GM21447 (cell line): ENCODE results near the gene PLB1.

Experiments used
- ATAC-seq: cut with Tn5 transposase; IDR thresholded peaks from one replicate; pipeline ENCODE4 v1.9.1; 2021; ENCODE audit not compliant: unreplicated experiment

Gene PLB1

DNA sequence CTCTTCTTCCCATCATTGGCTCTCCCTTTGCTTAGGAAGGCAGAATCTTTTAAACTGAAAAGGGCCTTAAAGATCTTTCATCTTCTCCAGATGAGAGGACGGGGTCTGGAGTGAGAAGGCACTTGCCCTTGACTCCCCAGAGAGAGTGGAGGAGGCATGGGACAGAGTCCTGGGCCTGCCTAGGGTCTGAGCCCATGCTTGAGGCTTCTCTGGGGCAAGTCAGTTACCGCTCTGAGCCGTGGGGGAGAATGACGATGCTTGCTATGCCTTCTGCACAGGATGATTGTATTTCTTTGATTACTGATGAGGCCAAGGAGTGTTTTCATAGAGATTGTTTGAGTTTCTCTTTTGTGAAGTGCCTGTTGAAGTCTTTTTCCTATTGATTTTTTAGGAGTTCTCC, 921 bp downstream of the PLB1 start:
- no peak for ATAC-seq

DNA sequence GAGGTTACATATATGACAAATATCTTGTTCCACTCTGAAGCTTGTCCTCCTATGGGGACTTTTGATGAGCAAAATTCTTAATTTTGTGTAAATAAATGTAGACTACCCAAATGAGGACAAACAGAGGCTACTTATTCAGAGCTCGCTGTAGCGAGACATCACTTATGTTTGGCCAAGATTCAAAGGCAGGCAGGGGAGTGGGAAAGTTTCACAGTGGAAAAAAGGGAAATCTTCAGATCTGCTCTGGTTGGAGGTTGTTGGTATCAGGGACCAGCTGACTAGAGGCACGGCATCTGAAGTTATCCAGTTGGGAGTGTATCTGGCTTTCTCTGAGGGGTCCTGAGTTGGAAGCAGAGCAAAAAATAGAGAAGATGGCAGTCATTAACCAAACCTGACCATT, 1.3 kb downstream of the PLB1 start:
- no peak for ATAC-seq

DNA sequence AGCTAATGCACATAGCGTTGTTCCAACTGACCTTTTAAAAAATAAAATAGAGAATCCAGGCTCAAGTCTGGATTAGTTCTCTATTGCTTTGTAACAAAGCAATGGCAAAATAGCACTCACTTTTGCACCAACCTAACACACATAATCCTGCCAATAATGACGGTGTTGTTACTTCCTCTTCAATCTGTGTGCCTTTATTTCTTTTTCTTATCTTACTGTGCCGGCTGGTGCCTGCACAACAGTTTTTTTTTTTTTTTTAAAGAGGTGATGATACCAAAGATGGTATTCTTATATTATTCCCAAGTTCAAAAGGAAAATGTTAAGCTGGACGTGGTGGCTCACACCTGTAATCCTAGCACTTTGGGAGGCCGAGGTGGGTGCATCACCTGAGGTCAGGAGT, 3.4 kb downstream of the PLB1 start:
- ATAC-seq = no peak

DNA sequence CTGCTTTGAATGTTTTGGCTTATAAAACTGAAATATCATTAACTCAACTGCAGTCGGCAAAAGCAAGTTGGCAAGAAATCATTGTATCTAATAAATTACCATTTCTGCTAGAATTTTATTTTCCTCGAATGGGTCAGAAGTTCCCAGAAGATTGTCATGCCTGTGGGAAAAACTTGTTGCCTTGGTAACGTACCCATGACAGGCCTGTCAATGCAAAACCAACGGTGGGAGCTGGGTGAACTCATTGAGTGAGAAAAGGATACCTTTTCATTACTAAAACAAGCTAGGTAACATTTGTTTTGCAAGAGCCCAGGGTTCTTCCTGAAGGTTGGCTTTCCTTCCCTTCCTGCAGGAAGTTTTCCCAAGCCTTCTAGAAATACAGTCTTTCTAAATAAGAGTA, 9.5 kb downstream of the PLB1 start:
- ATAC-seq = no peak

DNA sequence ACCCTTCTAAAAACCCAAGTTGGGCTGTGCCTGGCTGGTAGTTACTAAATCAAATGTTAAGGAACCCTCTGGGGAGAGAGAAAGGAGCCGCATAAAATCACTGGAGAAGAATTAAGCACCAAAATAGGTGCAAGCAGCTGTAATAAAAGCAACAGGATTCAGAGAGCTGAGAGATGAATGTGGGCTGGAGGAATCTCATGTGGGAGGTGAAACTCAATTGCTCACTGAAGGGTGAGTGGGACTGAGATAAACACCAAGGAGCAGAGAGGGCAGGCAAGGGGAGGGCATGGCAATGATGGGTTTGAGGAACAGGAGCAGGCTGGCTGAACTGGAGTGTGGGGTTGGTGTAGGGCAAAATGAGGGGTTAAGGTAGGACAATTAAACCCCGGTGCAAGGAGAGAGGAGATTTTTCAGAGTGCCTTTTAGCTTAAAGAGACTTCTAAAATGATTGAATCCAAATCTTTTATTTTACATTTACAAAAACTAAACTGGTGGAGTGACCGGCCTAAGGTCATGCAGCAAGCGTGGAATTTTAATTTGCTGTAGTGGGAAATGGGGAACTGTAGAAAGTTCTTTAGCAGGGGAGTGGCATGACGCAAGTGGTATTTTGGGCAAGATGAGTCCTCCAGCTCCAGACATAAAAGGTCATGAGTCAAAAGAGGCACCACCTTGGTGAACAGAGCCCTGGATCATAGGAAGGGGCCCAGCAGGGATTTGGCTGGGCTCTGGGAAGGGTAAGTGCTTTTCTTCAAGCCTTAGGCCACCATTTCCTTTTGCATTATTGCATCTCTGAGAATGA, 10.5 kb downstream of the PLB1 start:
- no peak for ATAC-seq

DNA sequence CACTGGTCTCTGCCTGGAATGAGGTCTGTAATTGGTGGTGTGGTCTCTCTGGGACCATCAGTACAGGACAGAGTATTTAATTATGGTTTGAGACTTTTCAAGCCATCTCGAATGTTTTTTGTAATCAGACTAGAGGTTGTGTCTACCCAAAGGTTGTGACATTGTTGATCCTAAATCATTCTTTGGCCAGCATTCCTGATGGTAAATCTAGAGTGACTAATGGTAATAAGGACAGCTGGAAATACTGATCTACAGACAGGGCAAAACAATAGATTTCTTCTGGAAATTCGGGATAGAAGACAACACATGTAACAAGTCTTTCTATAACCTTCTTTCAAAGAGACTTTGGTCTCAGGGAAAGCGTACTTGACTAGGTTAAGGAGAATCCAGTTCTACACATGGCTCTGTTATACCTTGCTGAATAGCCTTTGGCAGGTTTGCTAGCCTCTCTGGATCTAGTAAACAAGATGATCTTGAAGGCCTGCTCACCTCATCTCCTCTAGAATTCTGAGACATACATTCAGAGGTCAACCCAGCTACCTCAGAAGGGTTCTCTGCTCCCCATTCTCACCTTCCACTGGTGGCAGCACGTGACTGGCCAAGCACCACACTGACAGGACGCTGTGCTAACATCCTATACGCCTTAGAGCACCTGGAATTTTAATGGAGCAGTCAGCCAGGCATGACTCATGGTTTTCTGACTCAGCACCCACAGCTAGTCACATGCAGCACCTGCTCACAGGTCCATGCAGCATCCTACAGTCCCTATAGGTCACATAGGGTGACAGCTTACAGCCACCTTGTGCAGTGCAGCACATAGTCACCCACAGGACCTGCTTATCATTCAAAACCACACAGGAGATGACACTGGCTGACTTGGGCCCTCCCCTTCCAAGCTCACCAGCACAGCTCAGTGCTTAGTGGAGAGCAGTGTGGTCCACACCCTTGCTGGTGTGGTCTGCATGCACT, 12.2 kb downstream of the PLB1 start:
- no peak for ATAC-seq

DNA sequence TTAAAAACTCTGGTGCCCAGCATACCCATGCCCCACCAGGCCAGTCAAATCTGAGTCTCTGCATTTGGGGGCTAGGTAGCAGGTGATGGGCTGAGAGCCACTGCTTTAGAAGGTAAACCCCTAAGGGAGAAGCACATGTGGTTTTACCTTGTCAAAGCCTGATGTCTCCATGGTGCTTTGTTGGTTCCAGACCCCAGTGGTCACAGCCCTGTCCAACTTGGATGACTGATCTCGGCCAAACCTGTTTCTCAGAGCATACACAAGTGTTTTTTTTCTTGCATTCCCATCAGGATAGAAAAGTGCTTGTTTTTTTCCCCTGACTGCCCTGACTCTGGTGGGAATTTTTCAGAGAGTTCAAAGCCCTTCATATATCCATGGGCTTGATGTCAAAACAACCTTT, 13.5 kb downstream of the PLB1 start:
- ATAC-seq = no peak

DNA sequence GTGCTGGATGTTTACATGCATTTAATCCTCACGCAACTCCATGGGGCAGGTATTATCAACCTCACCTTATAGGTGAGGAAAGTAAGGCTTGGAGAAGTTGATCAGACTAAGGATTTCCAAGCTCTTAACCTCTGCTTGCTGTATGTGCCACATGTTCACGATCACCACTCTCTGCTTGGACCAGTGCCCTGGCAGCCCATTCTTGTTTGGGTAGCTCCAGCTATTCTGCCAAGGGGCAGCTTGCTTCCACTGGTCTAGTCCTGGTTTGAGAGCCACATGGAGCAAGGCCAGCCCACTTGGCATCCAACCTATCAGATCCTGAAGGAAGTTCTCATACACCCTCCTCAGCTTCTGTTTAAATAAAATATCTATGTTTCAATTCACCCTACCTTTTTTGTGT, 14.3 kb downstream of the PLB1 start:
- ATAC-seq = no peak

DNA sequence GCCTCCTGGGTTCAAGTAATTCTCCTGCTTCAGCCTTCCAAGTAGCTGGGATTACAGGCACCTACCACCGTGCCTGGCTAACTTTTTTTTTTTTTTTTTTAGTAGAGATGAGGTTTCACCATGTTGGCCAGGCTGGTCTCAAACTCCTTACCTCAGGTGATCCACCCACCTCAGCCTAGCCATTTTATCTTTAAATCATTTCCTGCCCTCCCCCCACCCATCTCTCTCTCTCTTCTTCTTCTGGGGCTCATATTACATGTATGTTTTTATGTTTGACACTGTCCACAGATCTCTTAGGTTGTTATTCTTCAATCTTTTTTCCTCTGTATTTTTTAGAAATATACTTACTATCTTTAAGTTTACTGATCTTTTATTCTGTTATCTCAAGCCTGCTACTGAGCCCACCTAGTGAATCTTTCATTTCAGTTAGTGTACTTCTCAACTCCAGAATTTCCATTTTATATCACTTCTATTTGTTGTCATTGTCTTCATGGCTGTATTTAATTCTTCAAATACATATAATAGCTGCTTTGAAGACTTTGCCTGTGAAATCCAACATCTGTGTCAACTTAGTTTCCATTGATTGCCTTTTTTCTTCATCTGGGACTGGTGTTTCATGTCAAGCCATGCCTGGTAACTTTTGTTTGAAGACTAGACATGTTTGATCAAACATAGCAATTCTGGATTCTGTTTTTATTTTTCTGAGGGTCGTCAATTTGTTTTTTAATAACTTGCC, 16.2 kb downstream of the PLB1 start:
- ATAC-seq = no peak

DNA sequence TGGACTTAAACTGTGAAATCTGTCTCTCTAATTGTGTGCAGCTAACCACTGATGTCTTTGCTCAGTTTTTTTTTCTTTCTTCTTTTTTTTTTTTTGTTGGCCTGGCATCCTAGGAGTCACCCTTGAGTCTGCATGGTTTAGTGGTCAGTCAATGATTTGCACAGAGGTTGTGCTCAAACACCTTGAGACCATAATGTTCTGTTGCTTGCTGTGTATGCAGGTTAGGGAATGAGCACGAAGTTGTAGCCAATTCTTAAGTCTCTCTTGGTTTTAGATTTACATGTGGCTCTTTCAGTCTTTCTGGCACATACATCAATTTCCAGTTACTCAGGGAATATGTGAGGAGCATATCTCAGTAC, 16.7 kb downstream of the PLB1 start:
- ATAC-seq = no peak

DNA sequence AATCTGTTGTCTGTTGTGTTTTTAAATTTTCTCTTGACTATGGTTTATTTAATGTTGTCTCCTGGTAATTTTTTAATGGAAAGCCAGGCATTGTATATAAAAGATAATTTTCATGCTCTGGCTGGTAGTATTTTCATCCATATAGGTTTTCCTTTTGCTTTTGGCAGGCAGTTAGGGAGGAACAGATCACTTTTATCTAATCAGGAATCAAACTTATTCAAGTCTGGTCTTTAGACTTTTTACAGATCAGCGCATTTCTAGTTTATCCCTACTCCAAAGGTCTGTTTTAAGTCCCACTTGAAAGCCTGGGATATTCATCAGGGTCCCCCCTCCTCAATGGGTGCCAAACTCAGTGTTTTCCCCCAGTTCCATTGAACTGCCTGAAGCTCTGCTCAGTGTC, 17.2 kb downstream of the PLB1 start:
- no peak for ATAC-seq

DNA sequence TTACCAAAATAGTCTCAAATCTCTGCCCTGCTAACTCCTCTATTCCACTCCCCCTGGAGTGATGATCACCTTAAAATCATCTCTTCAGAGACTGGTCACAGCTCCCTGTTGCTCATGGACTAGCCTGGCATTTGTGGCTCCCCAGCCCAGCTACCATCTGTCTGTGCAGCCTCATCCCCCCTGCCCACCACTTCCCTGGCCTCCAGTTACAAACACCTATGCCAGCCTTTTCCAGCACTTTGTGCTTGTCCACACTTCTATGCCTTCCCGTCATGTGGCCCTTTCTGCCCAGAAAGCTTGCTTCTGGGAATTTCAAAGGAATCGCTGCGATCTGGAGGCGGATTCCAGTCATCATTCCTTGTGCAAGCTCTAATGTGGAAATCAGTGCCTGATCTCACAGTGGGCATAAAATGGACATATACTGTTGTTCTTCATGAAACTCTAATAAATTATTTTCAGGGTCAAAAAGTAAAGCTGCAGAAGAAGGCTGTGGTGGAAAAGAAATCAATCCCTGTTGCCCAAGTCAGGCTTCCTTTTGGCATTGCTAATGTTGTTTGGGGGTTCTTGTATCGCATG, 19.4 kb downstream of the PLB1 start:
- ATAC-seq = no peak

DNA sequence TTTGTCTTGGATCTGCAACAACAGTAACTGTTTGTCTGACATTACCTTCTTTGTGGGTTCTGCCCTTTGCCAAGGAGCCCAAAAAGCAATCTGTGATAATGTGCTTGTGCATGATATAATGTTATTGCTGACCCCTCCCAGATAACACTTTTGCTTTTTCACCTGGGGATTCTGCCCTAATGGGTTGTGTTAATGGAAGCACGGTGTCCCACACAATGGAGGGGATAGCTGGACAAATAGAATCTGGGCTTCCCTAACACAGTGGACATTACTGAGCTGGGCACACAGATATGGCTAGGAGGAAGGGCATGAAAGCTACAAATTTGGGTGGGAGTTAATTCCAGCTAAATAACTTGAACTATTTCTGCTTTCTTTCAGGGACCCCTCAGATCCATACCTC, 20.6 kb downstream of the PLB1 start:
- ATAC-seq = no peak

DNA sequence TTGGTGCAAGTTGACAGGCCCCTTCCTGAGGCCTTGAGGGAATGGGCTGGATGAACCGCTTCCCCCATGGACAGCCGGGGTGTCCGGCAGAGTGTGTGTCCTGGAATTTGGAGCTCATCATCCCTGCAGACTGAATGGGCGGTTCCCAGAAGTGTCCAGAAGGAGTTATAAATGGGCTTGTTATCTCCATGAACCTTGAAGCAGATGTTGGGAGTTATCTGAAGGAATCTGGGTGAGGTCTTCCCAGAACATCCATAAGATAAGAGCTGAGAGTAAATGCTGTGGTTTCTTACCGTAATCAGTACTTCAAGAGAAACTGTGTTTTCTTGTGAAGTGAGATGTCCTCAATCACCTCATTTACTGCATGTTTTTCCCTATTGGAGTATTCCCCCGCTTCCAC, 21.1 kb downstream of the PLB1 start:
- no peak for ATAC-seq

DNA sequence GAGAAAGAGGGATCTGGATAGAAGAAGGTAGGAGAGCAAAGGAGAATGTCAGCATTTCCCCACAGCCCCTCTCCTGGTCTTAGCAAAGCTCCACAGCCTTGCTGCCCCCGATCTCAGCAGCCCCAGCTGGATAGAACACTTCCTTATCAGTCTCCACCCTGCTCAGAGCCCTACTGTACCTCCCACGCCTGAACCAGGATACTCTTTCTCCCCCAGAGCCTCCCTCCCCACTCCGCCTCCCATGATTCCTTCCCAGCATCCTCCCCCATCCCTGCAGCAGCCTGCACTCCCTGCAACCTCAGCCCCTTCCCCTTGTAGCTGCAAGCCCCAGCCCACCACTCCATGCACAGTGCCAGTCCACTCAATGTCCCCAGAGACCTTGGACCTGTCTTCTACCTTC, 25.8 kb downstream of the PLB1 start:
- ATAC-seq = no peak

DNA sequence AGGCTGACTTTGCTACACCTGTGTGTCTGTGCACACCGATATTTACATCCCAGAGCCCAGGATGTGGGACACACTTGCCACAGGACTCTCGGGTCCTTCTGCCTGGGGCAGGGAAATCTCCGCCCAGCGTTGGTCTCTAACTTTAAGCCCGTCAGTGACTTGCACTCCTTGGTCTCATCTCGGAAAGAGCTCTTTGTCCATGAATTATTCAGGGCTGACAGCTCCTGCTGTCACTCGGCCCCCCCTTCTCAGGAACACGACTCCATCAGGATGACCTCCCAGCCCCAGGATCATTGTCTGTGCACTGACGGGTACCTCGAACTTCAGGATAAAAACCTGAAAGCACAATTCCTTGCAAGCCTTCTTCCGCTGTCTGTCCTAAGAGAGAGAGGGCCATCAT, 26.6 kb downstream of the PLB1 start:
- ATAC-seq = no peak

DNA sequence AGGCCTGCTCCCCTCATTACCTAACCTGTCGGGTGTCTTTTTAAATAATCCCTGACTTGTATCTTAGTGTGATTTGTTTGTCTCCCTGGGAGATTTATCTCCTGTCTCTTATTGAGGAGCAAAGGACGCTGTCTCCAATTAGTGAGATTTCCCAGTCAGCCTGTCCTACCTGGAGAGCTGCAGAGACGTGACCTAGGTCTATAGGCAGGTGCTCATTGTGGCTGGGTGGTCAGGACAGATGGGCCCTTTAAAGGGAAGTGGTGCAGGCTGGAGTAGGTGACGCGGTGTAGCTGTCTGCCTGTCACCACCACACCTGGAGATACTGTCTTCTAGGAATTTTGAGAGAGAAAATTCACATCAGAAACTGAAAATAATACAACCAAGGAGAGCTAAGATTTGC, 28.0 kb downstream of the PLB1 start:
- ATAC-seq = no peak

DNA sequence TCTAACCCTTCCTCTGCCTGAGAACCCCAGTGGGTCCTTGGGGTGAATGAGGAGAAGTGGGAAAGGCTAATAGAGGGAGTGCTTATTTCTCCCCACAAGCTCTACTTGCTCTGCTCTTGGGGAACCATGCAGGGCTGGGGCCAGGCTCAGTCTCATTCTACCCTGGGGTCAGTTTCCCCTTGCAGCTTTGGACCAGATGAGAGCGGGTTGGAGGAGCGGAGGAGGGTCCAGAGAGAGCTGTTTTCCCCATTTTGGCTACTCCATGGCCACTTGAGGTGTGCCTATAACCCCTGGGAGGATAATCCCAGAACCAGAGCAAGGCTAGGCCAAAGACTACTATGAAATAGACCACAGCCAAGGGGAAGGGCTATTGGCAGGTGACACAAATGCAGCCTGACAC, 29.6 kb downstream of the PLB1 start:
- no peak for ATAC-seq

DNA sequence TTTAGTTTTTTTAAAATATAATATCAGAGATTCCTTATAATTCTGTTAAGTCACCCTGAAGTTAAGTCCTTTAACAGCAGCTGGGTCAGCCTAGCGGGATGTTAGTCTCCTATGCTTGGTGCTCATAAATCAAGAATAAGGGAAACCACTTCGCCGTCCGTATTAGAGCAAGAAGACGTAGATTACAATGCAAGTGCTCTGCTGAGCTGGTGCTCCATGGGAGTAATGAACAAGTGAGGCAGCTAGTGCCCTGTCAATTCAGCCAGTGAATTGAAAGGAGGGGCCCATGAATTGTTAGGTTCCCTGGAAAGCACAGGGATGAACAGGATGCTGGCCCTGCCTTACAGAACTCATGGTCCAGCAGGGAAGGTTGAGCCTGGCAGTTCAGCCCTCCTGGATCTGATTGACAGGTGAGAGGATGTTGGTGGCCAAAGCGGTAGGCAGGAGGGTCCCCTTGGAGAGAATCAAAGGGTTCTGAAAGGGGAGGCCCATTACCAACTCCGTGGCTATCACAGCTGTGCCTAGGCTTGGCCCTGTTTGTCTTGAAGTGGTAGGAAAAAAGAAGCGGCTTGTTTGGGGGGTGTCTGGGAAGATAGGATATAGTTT, 30.8 kb downstream of the PLB1 start:
- no peak for ATAC-seq

DNA sequence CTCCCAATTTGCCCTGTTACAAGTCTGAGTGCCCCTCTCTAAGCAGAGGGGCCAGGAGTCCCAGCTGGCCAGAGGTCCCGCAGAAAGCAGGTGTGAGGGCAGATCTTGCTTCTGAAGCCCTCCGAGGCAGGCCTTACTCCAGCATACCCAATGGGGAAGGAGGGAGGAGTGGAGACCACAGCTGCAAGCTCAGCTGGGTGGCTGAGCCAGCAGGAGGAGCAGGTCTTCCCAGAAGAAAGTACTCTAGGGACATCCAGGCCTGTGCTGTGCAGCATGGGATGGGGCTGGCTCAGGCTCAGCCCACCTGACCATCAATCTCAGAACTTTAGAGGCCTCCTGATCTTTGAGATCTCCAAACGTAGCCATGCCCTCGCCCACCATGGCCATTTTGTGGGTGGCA, 31.3 kb downstream of the PLB1 start:
- ATAC-seq = no peak

DNA sequence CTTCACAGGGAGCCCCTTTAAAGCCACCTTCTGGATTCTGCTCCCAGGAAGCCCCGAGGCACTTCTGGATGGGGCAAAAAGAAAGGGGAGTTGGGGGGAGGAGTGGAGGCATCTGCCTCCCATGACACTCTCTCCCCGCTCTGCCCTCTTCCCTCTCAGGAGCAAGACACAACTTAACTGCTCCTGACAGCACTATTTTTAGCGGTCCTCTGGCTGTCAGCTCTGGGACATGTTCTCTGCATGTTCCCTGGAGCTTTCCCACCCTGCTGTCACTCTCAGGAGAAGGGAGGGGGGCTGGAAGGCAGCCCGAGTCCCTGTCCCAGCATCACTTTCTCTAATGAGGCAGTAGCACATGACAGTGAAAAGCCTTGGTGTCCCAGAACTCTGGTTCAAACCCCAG, 32.3 kb downstream of the PLB1 start:
- no peak for ATAC-seq
